BLaER1 (cell line): ENCODE results near the gene C4orf50.
"Not testable (repeated sequence)": the region's sequence is repeated elsewhere in the genome, so short reads cannot be mapped to it uniquely, and the experiment has no call there.

Source experiments
- H3K27ac ChIP-seq: shearing (Covaris generic); formaldehyde crosslinking; 2 replicates; pipeline ENCODE4 v1.8.1; 2022
- H3K27me3 ChIP-seq: shearing (Covaris generic); formaldehyde crosslinking; 2 replicates; pipeline ENCODE4 v1.8.1; 2022
- H3K36me3 ChIP-seq: shearing (Covaris generic); formaldehyde crosslinking; 2 replicates; pipeline ENCODE4 v1.8.1; 2022
- H3K4me1 ChIP-seq: shearing (Covaris generic); formaldehyde crosslinking; 2 replicates; pipeline ENCODE4 v1.8.1; 2022
- H3K4me2 ChIP-seq: shearing (Covaris generic); formaldehyde crosslinking; 2 replicates; pipeline ENCODE4 v1.8.1; 2022
- H3K4me3 ChIP-seq: shearing (Covaris generic); formaldehyde crosslinking; 2 replicates; pipeline ENCODE4 v1.8.1; 2022
- H3K9ac ChIP-seq: shearing (Covaris generic); formaldehyde crosslinking; 2 replicates; pipeline ENCODE4 v1.8.1; 2022
- H3K9me3 ChIP-seq: shearing (Covaris generic); formaldehyde crosslinking; 2 replicates; pipeline ENCODE4 v1.8.1; 2022
- H4K20me1 ChIP-seq: shearing (Covaris generic); formaldehyde crosslinking; 2 replicates; pipeline ENCODE4 v1.8.1; 2022
- Cebpa-rat ChIP-seq: shearing (Covaris generic); IDR thresholded peaks from 2 replicates; pipeline ENCODE4 v1.8.1; 2022

Gene C4orf50

GRCh38 chr4:5998333-5998936 lies 19.8 kb downstream of the C4orf50 start:
- Histone ChIP-seq H3K4me1 (peaks cover 79% of the 10 kb centered on the region), H3K27me3 (no peaks in the 10 kb centered on the region), H3K36me3 (no peaks in the 10 kb centered on the region), H3K4me2 (peak overlapping the region; percentile 72), H4K20me1 (no peaks in the 10 kb centered on the region), H3K9ac (no peak overlapping the region), H3K4me3 (no peak overlapping the region), H3K27ac (no peak overlapping the region), H3K9me3 (no peaks in the 10 kb centered on the region)
- no peak for TF ChIP-seq Cebpa-rat

GRCh38 chr4:5996641-5997040 lies 21.6 kb downstream of the C4orf50 start:
- Histone ChIP-seq H3K4me3 (no peak overlapping the region), H3K4me1 (peaks cover 97% of the 10 kb centered on the region), H3K4me2 (peak overlapping the region; percentile 74), H3K36me3 (no peaks in the 10 kb centered on the region), H3K27ac (0 out of 2 replicates have a peak overlapping the region, but pooled peaks have one; percentile 4), H4K20me1 (no peaks in the 10 kb centered on the region), H3K9ac (no peak overlapping the region), H3K27me3 (no peaks in the 10 kb centered on the region), H3K9me3 (no peaks in the 10 kb centered on the region)
- no peak for TF ChIP-seq Cebpa-rat

GRCh38 chr4:5995901-5996623 lies 22.2 kb downstream of the C4orf50 start:
- Histone ChIP-seq H4K20me1 (no peaks in the 10 kb centered on the region), H3K9ac (no peak overlapping the region), H3K36me3 (no peaks in the 10 kb centered on the region), H3K4me1 (peaks cover 97% of the 10 kb centered on the region), H3K9me3 (no peaks in the 10 kb centered on the region), H3K27me3 (no peaks in the 10 kb centered on the region), H3K4me3 (no peak overlapping the region), H3K4me2 (peak overlapping the region; percentile 74), H3K27ac (peak overlapping the region; percentile 4; the same call in 1 of the 2 replicates)
- TF ChIP-seq Cebpa-rat = no peak

- no peaks in the 10 kb centered on the region for H3K9me3 ChIP-seq
- no peak overlapping the region for H3K9ac ChIP-seq
- no peaks in the 10 kb centered on the region for H3K36me3 ChIP-seq
- peaks cover 94% of the 10 kb centered on the region for H3K4me1 ChIP-seq
- no peak overlapping the region for H3K4me3 ChIP-seq
- TF ChIP-seq Cebpa-rat = no peak
- H3K27me3 ChIP-seq = no peaks in the 10 kb centered on the region
- peak overlapping the region; percentile 74 for H3K4me2 ChIP-seq
- H4K20me1 ChIP-seq = no peaks in the 10 kb centered on the region
- no peak overlapping the region for H3K27ac ChIP-seq
Measured at GRCh38 chr4:5993876-5994811, 24.1 kb downstream of the C4orf50 start.

GRCh38 chr4:5993346-5993745 lies 24.9 kb downstream of the C4orf50 start:
- H3K36me3 ChIP-seq, H3K27me3 ChIP-seq, H3K4me3 ChIP-seq, H4K20me1 ChIP-seq, H3K9ac ChIP-seq, H3K9me3 ChIP-seq: not testable (repeated sequence)
- Histone ChIP-seq H3K27ac (peak overlapping the region; percentile 18; the same call in 1 of the 2 replicates), H3K4me1 (peaks cover 86% of the 10 kb centered on the region), H3K4me2 (peak overlapping the region; percentile 74)

GRCh38 chr4:5992828-5993321 lies 25.4 kb downstream of the C4orf50 start:
- peak overlapping the region; percentile 18; the same call in 1 of the 2 replicates for H3K27ac ChIP-seq
- no peaks in the 10 kb centered on the region for H3K27me3 ChIP-seq
- no peaks in the 10 kb centered on the region for H3K9me3 ChIP-seq
- no peaks in the 10 kb centered on the region for H3K36me3 ChIP-seq
- peak overlapping the region; percentile 74 for H3K4me2 ChIP-seq
- H3K4me1 ChIP-seq = peaks cover 81% of the 10 kb centered on the region
- no peaks in the 10 kb centered on the region for H4K20me1 ChIP-seq
- TF ChIP-seq Cebpa-rat = no peak
- H3K9ac ChIP-seq = no peak overlapping the region
- H3K4me3 ChIP-seq = no peak overlapping the region

- H3K9ac ChIP-seq = no peak overlapping the region
- no peaks in the 10 kb centered on the region for H4K20me1 ChIP-seq
- H3K4me2 ChIP-seq = peak overlapping the region; percentile 74
- H3K9me3 ChIP-seq = no peaks in the 10 kb centered on the region
- TF ChIP-seq Cebpa-rat = no peak
- H3K4me3 ChIP-seq = no peak overlapping the region
- H3K4me1 ChIP-seq = peaks cover 79% of the 10 kb centered on the region
- no peaks in the 10 kb centered on the region for H3K36me3 ChIP-seq
- H3K27me3 ChIP-seq = no peaks in the 10 kb centered on the region
- peak overlapping the region; percentile 48; the same call in 1 of the 2 replicates for H3K27ac ChIP-seq
Measured at GRCh38 chr4:5992171-5992827, 25.9 kb downstream of the C4orf50 start.

- 0 out of 2 replicates have a peak overlapping the region, but pooled peaks have one; percentile 11 for H3K9ac ChIP-seq
- TF ChIP-seq Cebpa-rat = no peak
- H3K4me2 ChIP-seq = peak overlapping the region; percentile 74
- H3K27ac ChIP-seq = peak overlapping the region; percentile 56; the same call in 1 of the 2 replicates
- H3K4me3 ChIP-seq = no peak overlapping the region
- H3K4me1 ChIP-seq = peaks cover 70% of the 10 kb centered on the region
- H3K9me3 ChIP-seq = no peaks in the 10 kb centered on the region
- H4K20me1 ChIP-seq = no peaks in the 10 kb centered on the region
- no peaks in the 10 kb centered on the region for H3K36me3 ChIP-seq
- H3K27me3 ChIP-seq = no peaks in the 10 kb centered on the region
Measured at GRCh38 chr4:5991405-5991804, 26.8 kb downstream of the C4orf50 start.
